Measurements from ENCODE around the gene CPNE9.

- TF ChIP-seq BHLHE40 (IDR thresholded peaks at IDR 0.05; ENCODE audit: low read depth, low read length): no peak
- TF ChIP-seq REST (IDR thresholded peaks at IDR 0.05): no peak
- no peak for TF ChIP-seq HOXA7 (CRISPR knock-in tag; IDR thresholded peaks at IDR 0.05)
- TF ChIP-seq CTCF (IDR thresholded peaks at IDR 0.05): no peak
- TF ChIP-seq MAX (IDR thresholded peaks at IDR 0.05): no peak
- TF ChIP-seq POLR2A (IDR thresholded peaks at IDR 0.05; ENCODE audit: low read length): no peak
- TF ChIP-seq FOSL2 (IDR thresholded peaks at IDR 0.05): no peak
- no peak for TF ChIP-seq FOSL2 (CRISPR knock-in tag; IDR thresholded peaks at IDR 0.05)
- TF ChIP-seq HEYL (CRISPR knock-in tag; IDR thresholded peaks at IDR 0.05): no peak
- TF ChIP-seq ELK1 (IDR thresholded peaks at IDR 0.05; ENCODE audit: low read depth, low read length): no peak
- no peak for TF ChIP-seq E2F6 (IDR thresholded peaks at IDR 0.05; ENCODE audit: borderline replicate concordance, low read depth)
- no peak for TF ChIP-seq FOXS1 (CRISPR knock-in tag; IDR thresholded peaks at IDR 0.05)
- TF ChIP-seq EP300 (IDR thresholded peaks at IDR 0.05): no peak
- no peak for TF ChIP-seq CBX2 (IDR thresholded peaks at IDR 0.05; ENCODE audit: borderline replicate concordance, low read depth)
- no peak for TF ChIP-seq CHD2 (IDR thresholded peaks at IDR 0.05; ENCODE audit: low read length, partially characterized antibody)
Measured at GRCh38 chr3:9689757-9690156, 13.9 kb upstream of the CPNE9 start.
